Activated CD4-positive, alpha-beta T cell treated with anti-CD3 and anti-CD28 coated beads, Interleukin-2, amount 50 U/mL, for 16 hours (primary cell): Measurements from ENCODE around the gene SLC25A34.

Source experiments
- DNase-seq: peaks from one replicate; pipeline ENCODE4 v3.0.0-alpha.2; 2020

SLC25A34 gene

DNA sequence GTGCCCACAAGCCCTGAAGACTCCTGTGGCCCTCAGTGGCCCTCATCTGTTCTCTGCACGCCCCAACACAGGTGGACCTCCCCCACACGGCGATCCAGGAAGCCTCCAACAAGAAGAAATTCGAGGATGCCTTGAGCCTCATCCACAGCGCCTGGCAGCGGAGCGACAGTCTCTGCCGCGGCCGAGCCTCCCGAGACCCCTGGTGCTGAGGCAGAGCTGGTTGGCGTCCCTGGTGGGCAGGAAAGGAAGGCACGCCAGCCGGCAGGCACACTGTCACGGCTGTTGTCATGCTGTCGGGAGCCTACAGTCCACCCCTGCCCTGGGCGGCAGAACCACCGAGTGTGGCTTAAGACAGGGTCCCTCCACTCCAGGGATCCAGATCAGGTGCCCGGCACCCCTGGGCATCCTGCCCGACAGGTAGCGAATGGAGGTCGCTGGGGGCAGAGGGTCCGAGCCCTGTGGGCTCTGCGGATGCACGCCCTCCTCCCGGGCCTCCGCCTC lies 2.3 kb upstream of the SLC25A34 start:
- no peak for DNase-seq

DNA sequence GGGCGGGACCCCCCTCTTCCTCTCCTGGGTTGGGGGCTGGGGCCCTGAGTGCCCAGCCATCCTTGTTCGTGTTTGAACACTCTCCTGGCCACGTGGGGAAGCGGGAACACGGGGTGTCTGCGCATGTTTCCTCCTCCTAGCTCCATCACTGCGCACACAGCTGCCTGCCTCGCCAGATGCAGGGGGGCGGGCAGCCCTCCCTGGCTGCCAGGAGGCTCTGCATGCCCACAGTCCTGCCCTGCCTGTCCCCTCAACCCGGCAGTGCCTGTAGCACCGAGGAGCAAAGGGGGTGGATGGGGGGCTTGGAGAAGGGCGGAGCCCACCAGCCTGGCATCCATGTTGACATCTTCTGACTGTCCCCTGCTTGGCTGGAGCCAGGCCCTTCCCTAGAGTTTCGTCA lies 1.8 kb upstream of the SLC25A34 start:
- no peak for DNase-seq

- no peak for DNase-seq
These were observed 1.2 kb upstream of the SLC25A34 start for GRCh38 chr1:15734901-15735300.

DNA sequence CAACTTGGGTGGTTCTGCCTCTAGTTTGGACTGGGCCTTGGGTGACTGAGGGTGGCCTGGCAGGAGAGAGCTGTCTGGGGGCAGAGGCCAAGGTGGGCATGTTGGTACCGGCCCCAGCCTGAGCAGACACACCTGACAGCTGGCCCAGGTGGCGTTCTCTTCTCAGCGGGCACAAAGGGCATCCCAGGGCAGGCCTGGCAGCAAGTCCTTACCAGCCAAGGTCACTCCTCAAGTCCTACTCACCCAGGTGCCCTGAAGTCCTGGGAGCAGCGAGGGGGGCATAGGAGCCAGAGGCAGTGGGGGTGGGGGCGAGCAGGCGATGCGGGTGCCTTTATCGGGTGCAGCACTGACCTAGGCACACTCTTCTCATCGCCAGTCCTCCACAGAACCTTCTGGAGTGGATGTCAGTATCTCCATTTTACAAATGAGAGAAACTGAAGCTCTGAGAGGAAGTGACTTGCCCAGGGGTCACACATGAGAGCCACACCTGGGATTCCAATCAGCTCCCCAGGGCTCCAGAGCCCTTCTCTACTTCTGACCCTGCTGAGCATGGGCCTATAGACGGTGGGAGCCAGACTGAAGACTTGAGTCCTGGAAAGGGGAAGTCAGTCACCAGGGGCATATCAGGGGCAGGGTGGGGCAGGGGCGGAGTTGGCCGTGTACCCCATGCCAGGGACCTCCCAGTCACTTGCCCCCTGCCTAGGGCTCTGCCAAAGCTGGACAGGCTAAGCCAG lies 587 bp upstream of the SLC25A34 start:
- DNase-seq = no peak

DNA sequence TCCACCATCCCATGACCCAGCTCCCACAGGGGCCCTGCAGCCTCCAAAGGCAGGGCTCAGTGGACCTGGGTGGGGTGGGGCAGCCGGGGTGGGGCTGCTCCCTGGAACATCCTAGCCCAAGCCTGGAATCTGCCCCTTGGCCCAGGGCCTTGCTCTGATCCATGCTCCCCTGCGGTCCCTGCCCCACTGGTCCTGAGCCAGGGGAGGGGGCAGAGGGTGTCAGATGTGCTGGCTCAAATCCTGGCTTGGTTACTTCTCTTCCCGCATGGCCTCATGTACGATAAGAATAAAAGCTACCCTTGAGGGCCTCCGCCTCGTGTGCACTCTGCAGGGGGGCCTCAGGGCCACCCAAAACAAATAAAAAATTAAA lies 819 bp downstream of the SLC25A34 start:
- DNase-seq = no peak

DNA sequence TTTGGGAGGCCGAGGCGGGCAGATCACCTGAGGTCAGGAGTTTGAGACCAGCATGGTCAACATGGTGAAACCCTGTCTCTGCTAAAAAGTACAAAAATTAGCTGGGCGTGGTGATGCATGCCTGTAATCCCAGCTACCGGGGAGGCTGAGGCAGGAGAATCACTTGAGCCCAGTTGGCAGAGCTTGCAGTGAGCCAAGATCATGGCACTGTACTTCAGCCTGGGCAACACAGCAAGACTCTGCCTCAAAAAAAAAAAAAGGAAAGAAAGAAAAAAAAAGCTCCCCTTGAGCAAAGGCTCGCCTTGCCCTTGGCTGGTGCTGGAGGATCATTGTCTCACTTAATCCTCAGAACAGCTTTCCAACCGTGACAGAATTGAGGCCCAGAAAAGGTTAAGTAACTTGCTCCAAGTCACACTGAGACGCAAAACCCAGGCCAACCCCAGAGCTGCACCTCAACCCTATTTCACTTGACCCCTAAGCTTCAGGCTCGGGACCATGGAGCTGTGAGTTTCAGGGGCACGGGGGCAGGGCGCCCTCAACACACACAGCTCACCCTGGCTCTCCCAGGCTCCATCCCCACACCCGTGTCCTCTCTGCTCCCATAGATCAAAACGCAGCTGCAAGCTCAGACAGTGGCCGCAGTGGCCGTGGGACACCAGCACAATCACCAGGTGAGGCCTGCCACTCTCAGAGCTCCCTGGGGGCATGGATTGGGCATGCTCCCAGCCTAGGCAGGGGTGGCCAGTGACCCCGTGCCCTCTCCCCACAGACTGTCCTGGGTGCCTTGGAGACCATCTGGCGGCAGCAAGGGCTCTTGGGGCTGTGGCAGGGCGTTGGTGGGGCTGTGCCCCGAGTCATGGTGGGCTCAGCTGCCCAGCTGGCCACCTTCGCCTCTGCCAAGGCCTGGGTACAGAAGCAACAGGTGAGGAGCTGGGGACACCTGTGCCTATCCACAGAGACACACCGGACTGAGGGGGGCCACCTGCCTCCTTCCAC lies 1.6 kb downstream of the SLC25A34 start:
- no peak for DNase-seq

- DNase-seq = no peak
These were observed 2.5 kb downstream of the SLC25A34 start for GRCh38 chr1:15738416-15739113.

GRCh38 chr1:15739259-15739658 lies 3.2 kb downstream of the SLC25A34 start:
- DNase-seq = no peak

DNA sequence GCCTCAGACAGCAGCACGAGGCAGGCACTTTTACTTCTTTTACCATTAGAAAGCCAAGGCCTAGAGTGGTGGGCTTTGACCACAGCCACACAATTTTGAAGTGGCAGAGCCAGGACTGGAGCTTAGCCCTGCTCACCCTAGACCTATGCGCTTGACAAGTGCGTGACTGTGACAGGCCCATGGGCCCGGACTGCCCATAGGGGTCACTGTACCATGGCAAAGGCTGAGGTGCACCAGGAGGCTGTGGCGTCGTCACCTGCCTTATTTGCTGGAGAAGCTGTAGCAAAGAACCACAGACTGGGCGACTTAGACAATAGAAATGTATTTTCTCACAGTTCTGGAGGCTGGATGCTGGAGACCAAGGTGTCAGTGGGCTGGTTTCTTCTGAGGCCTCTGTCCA lies 3.7 kb downstream of the SLC25A34 start:
- DNase-seq = no peak

DNA sequence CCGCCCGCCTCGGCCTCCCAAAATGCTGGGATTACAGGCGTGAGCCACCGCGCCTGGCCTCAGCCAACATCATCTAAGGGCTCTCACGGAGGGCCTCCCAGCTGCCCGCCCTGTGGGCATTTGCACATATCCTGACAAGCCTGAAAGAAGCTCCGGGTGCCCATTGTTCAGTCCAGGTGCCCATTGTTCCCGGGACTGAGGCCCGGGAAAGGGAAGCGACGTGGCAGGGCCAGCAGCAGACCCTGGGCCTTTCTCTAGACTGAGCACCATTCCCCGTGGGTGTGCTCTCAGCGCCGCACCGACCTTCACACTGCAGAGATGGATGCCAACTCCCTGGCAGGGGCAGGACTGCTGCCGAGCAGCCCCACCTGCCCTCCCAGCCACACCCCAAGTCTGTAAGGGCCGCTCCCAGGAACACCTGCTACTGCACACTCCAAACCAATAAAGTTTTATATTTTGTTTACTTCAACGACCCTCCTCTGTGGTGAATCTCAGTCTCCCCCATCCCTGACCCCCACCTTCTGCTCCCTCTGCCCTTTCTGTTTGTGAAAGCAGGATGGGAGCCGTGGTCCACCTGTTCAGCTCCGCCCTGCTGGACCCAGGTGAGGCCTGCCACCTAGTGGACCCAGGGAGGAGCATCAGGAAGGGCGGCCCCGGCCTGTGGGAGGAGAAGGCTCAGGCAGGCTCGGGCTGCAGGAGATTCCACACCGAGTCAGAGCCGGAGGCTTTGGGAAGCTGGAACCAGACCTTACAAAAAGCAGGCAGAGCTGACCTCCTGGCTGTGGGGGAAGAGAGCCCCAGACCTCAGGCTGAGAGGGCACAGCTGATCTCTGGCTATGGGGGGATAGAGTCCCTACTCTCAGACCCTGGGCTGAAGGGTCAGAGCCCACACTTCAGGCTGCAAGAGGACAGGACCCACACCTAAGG lies 5.1 kb downstream of the SLC25A34 start:
- DNase-seq = peak; percentile 72

DNA sequence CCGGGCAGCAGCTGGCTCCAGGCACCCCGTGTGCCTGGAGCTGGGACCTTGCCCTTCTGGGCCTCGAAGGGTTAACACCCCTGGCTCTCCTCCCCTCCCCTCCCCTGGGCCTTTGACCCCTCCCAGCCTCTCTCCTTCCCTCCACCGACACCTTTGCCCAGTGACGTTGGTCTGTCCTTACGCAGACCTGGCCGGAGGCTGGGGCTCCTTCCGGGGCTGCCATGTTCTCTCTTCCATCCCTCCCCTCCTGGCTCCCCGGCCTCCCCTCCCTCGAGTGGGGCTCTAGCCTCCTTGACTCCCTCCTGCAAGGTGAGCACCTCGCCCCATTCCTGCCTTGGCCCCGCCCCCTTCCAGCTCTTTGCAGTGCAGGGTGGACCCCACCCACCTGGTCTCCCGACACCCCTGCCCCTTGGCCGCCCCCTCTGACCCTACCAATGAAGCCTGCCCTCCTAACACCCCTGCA lies 6.3 kb downstream of the SLC25A34 start, which contains the start of gene TMEM82:
TMEM82 (plus strand) TSS at position 161 of the 463 bp plus-strand sequence; CDS start at position 222, 61 bp downstream.
- no peak for DNase-seq

- DNase-seq = no peak
These were observed 8.1 kb downstream of the SLC25A34 start for GRCh38 chr1:15744122-15744679.

DNA sequence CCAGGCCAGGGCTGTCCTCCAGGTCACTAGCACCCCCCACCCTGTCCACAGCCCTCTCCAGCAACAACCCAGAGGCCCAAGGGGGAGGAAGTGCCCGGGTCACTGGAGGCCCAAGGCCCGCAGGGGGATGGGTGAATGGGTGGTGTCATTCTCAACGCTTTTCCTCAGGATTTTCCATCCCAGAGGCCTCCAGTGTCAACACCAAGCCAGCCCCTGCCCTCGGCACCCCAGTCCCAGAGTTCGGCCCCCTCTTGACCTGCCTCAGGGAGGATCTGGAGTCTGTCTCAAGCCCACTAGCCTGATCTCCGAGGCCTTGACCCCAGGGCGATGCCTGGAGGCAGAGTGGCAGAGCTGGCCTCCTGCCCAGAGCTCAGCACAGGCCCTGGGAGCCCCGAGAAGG lies 11.3 kb downstream of the SLC25A34 start:
- no peak for DNase-seq

GRCh38 chr1:15748264-15748663 lies 12.2 kb downstream of the SLC25A34 start:
- DNase-seq = no peak

- no peak for DNase-seq
These were observed 12.8 kb downstream of the SLC25A34 start for GRCh38 chr1:15748690-15749398.

DNA sequence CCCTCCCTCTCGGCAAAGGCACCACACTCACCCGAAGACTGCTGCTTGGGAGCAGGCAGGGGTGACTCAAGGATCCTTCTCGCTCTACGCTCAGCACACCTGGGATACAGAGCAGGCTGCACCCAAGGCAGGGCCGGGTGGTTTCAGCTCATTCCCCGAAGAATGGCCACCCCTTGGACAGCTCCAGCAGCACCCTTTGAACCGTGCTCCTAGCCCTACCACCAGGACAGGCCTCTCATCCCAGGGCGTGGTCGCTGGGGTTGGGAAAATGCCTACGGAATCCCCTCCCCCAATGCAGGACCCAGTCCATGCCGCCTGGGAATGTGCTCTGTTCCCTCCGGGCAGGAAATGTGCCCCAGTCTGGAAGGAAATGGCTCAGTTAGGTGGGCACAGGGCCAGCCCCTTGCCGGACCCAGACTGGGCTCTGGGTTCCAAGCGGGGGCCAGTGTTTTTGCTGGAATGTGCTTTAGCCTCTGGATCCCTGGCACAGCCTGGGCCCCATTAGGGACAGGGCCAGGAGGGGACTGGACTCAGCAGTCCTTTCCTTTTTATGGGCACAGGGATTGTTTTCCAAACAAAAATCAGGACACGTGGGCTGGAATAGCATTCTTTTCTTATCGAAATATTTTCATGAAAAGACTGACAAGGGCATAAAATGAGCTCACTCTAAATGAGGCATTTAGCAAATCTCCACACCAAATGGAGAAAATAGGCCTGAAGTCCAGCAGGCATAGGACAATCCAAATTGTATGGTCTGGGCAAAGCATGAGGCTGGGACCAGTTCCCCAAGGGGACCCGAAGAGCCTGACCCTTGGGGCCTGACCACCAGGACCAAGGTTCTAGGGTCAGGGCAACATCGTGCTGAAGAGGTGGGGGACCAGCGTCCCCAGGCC lies 13.6 kb downstream of the SLC25A34 start:
- DNase-seq = no peak

DNA sequence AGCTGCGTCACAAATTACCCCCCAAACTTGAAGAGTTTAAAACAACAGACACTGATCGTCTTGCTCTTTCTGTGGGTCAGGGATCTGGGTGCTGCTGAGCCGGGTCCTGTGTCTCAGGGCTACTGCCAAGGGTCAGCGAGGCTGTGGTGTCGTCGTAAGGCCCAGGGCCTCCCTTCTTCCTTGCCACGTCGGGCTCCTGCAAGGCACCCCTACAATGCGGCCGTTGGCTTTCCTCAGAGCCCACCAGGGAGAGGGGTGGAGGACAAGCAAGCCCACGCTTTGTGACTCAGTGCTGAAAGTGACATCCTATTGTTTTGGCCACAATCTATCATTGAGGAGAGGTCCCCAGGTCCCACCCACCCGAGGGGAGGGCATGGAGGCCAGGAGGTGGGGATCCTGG lies 14.9 kb downstream of the SLC25A34 start:
- no peak for DNase-seq

DNA sequence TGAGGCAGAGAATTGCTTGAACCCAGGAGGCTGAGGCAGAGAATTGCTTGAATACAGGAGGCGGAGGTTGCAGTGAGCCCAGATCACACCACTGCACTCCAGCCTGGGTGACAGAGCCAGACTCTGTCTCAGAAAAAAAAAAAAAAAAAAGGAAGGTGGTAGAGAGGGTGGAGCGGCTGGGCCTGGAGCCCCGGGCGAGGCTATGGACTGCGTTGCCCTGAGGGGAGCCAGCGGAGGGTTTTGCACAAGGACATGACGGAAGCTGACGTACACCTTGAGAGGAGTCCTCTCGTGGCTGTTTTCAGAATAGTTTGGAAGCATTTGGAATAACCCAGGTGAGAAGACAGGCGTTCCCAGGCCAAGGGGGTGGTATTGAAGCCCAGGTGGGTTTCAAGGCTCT lies 15.7 kb downstream of the SLC25A34 start:
- DNase-seq = no peak

- no peak for DNase-seq
These were observed 17.7 kb downstream of the SLC25A34 start for GRCh38 chr1:15753776-15754175.
